ENCODE results near the gene TMIGD1.
A peak's percentile ranks its signal among the peaks of the same experiment; 100 is the strongest.

The TMIGD1 gene, protein sequence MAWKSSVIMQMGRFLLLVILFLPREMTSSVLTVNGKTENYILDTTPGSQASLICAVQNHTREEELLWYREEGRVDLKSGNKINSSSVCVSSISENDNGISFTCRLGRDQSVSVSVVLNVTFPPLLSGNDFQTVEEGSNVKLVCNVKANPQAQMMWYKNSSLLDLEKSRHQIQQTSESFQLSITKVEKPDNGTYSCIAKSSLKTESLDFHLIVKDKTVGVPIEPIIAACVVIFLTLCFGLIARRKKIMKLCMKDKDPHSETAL

DNA sequence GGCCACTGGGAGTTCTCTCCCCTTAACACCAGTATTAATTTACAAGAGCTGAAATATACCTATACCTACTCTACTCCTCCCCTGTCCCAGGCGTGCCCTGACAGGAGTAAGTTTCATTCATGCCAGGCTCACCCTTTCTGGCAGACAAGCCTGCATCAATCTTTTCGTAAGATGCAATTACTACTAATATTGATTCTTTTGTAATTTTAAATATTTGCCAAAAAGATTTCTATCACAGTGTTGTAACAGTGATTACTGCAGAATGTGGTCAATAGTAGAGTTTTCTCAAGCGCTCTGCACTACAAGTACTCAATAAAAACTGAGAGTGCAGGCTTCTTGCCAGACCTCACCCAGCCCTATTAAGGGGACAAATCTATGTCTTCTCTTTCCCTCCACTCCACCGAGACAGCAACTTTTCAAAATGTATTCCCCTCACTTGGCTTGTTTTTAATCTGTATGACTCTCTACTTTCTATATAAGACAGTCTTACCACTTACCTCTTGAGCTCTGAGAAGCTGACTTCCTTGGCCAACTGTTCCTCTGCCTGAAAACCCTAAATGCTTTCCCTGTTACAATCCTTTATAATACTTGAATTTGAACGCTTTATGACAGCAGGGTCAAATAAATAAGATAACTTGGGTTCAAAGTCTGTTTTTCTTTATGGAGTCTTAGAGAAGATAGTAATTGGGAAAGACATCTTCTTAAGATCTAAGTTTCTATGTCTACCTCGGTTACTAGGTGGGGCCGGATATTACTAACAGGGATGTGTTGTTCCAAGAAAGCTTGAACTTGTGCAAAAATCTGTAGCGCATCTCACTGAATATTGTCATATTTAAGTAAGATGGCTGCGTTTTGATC, at the start of gene TMIGD1:
Gene TMIGD1 (minus strand): TSS at position 555 of the 858 bp plus-strand sequence. CDS start 1,924 bp downstream, outside the sequence.
- DNase-seq: no peak

- no peak for DNase-seq
Observed at GRCh38 chr17:30382345-30382744, 48.5 kb upstream of the TMIGD1 start.

- DNase-seq: no peak
Observed at GRCh38 chr17:30381340-30381659, 47.4 kb upstream of the TMIGD1 start.

DNA sequence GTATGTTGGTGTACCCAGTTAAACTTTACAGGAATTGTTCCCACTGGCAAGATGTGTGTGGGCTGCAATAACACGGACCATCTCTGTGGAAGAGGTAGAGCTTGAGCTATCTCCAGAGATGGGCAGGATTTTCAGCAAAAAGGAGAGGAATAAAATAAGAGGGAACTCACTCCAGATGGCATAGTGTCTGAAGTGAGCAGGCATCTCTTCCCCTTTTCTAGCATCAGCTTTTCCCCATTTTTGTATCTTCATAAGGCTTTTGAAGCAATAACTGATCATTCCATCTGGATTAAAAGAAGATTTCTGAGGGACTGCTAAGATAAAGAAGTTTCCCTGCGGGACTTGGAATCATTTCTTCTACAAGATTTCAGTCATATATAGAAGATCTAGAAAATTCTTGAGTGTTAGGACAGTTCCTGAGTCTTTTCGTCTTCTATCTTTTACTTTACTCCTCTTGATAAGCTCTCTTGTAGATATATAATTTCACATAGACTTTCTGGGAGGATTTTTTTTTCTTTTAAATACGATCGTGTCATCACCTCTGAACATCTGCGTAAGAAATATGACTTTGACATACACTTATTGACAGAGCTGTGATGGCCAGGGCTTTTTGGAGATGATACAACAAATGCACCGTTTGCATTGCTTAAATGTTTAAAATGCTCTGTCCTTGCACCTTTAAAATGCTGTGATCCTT, 46.9 kb upstream of the TMIGD1 start:
- DNase-seq: no peak

DNA sequence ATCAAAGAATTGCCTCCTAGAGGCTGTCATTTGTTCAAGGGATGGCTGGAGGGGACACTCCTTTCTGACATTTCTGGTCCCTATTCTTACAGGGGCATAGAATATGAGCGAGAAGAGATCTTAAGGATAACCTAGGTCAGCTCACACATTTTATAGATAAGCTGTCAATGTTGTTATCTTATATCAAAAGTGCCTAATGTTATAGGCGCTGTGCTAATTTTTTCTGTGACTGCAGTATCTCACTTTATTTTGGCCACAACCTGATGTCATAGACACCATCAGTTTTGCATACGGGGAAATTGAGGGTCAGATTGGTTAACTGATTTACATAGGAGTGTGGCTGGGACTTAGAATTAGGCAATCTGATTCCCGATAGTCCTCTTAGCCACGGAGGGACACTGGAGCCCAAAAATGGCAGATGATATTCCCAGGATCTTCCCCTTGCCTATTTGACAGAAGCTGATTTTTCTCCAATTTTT, 46.1 kb upstream of the TMIGD1 start:
- no peak for DNase-seq

GRCh38 chr17:30379303-30379902, 45.5 kb upstream of the TMIGD1 start:
- DNase-seq: no peak

DNA sequence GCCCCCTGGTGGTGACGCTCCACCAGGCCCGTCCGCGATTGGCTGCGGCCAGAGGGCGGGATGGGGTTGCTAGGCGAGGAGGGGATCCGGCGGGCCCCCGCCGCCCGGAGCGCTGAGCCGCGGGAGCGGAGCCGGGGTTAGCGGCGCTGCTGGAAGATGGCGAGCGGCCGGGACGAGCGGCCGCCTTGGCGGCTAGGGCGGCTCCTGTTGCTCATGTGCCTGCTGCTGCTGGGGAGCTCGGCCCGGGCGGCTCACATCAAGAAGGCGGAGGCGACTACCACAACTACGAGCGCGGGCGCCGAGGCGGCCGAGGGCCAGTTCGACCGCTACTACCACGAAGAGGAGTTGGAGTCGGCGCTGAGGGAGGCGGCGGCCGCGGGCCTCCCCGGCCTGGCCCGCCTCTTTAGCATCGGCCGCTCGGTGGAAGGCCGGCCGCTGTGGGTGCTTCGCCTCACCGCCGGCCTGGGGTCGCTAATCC, 45.0 kb upstream of the TMIGD1 start, which contains the start of gene CPD:
Gene CPD (plus strand): TSS at position 103 of the 478 bp plus-strand sequence. CDS start 54 bp downstream, at position 157.
- peak; percentile 93 for DNase-seq

DNA sequence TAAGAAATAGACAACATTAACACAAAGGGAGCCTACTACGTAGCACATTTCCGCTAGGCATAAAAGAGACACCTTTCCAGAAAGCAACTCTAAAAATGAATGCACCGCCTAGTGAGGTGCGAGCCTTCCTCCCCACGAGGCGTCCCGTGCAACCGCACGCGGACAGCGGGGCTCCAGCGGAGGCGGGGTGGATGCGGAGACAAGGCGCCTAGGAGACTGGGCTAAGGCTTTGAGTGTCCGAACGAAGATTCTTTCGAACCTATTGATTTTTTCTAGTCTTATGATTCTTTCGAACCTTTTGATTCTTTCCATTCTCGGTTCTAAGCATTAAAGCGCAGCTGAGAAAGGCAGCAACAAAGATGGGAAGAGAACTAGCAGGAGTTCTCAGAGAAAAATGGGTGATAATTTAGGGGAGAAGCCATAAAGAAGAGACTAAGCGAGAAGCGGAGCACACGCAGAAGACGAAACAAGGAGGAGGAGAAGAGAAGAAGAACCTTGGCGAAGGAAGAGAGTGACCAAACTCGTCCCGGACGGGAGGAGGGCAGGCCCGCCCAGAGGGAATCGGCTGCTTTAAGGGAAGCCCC, 44.5 kb upstream of the TMIGD1 start:
- DNase-seq: no peak

DNA sequence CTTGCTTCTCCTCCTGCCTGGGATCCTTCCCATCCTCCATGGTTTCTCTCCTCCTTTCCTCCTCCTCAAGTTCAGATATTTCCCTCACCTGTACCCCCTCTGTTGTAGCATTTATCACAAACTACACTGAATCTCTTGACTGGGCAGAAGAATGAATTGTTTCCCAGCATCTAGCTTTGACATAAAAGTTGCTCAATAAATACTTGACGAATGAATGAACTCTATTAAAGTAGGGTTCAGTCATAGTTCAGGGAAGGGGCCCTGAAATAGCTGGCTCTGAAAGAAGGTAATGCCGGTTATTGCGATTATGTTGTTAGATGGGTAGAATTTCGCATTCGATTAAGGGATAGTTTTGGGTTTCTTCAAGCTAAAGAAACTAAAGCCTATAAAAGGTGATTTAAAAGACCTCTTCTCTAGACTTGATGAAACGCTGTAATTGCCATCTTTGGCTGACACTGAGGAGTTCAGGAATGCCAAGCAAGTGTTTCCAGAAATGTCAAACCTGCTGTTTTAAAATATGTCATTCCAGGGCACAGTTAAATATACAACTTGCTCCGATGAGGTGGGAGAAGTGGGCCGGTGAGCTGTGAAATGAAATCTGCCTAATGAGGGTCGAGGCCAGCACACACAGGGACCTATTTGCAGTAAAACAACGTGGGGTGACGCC, 43.9 kb upstream of the TMIGD1 start:
- no peak for DNase-seq

DNA sequence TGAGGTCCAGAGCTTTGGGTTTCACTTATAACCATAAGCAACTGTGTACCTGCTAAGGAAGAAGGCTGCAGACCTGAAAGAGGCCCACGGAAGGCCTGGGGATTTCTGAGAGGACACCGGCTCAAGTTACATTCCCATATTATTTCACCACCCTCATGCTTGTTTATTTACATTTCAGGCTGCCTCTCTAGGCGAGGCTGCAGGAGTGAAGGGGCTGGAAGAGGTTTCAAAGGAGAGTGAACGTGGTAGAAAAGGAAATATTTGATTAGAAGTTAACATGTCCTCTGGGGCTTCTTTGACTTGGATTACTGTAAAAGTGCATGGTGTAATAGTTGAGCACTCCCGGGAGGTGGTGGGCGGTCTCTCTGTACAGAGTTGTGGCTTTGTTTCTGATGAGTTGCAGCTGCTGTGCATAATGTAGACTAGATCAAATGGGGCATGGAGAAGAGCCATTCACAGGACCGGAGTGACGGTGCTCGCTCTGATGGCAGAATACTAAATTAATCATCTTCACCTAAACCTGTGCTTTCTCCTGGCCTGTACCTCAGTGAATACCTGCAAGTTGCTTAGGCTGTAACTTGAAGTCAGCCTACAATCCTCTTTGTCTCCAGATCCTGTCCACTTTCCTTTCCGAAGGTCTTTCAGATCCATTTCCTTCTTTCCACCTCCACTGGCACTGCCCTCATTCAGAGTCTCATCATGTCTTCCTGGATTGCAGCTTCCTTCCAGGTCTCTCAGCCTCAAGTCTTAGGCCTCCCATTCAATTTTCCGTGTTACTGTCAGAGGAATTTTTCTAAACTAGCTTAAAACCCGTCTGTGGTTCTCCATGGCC, 43.0 kb upstream of the TMIGD1 start:
- DNase-seq: peak; percentile 89

DNA sequence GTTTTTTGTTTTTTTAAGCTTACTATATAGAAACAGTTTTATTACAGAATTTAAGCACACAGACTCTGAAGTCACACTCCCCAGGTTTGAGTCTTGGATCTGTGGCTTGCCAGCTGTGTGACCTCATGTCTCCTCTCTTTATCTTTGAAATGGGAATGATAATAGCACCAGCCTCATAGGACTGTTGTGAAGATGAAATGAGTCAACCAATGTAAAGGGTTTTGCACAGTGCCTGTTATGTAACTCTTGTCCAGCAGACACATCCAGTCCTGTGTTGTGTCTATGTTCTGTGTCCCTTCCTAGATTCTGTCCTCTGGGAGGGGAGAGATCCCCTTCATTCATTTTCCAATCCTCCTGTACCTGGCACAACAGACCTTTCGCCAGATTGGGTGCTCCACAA, 41.8 kb upstream of the TMIGD1 start:
- no peak for DNase-seq

DNA sequence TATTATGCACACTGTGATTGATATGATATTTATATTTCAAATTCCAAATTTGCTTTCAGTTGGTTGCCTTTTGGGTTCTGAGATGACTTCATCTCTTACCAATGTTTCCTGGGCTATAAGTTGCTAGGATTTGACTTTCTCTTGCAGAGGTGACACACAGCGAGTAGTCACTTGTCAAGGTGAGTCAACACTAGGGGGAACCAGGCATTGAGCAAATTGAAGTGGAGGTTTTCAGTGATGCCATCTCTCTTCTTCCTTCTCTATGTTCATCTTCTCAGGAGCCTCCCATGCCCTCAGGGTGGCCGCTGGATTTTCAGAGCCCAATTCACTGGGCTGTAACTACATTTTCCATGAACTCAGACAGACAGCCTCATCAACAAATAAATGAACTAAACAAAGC, 38.9 kb upstream of the TMIGD1 start:
- peak; percentile 21 for DNase-seq

DNA sequence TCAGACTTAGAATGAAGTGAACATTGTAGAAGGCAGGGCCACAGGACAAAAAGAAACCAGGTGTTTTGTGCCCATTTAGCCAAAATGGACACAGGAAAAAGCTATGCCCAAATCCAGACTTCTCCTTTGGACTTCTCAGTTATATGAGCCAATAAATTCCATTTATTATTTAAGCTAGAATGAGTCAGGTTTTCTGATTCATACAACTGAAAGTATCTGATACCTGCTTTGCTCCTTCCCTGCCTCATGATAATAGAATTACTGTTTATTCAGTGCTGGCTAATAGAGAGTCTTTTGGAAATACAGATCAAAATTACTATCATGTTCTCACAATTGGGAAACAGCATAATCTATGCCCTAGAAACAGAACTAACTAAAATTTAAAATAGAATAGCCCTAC, 36.1 kb upstream of the TMIGD1 start:
- DNase-seq: no peak

GRCh38 chr17:30368912-30369720, 35.3 kb upstream of the TMIGD1 start:
- no peak for DNase-seq

GRCh38 chr17:30366536-30366935, 32.7 kb upstream of the TMIGD1 start:
- DNase-seq: no peak

- DNase-seq: peak; percentile 30
Observed at GRCh38 chr17:30363715-30364202, 29.9 kb upstream of the TMIGD1 start.

DNA sequence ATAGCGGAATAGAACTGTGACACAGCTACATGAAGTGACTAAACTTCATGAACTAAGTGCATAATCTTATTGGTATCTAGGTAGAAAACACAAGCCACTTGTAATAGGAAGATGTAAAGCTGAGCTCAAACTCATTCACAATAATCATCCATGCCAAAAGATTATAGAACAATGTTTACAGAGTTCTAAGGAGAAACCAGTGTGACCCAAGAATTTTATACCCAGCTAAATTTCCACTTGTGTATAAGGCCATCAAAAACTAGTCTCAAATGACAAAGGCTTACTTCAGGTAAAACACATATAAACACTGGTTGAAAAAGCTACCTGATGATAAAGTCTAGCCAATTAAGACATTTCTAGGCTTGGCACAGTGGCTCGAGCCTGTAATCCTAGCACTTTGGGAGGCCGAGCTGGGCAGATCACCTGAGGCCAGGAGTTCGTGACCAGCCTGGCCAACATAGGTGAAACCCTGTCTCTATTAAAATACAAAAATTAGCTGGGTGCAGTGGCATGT, 28.0 kb upstream of the TMIGD1 start:
- no peak for DNase-seq

DNA sequence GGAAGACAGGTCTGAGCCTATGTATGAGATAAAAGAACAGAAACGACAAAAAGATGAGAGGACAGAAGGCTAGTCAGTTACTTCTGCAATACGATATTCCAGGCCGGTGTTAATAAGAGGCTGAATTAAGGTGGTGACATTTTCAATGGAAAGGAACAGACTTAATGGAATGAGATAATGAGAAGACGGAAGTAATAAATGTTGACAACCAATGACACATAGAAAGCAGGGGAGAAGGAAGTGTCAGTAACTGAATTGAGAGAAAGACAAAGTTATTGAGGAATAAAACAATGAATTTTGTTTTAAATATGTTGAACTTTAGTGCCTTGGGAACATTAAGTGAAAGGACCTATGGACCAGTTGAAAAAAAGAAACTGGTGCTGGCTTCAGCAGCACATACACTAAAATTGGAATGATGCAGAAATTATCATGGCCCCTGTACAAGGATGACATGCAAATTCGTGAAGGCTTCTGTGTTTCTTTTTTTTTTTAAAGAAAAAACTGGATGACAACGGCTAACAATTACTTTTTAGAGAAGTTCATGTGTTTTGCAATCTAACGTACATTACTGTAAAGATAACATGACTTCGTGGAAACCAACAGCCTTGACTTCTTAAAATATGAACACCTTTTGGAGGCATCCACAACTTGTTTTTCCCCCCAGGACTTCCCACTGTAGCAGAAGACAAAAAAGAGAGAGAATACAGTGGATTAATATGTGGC, 26.4 kb upstream of the TMIGD1 start:
- DNase-seq: no peak

Measured in fibroblast of upper back skin (primary cell).